ENCODE data around the gene AMT.
"Not testable (repeated sequence)": the region's sequence is repeated elsewhere in the genome, so short reads cannot be mapped to it uniquely, and the experiment has no call there.

Gene AMT

DNA sequence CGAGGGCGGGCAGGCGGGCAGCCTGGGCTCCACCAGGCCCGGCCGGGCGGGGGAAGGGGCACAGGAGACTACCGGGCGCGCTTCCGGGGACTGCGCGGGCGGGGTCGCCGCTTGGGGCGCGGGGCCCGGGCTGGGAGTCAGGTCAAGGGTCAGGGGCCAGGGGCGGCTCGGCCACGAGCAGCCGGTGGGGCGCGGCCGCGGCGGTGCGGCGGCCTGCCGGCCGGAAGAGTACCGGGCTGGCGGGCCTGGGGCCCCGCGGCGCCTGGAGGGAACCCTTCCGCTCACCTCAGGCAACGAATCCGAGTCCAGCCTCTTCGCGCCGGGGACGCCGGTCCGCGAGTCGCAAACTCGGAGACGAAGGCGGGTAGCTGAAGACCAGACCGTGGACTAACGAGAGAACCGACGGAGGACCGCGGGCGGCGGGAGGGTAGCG is 10.7 kb downstream of the AMT start:
- Histone ChIP-seq H3K9ac (ENCODE audit: low read depth in 1 of 2, low read length in 2 of 2) (peak overlapping the region; percentile 93 to 94), H3K27me3 (ENCODE audit: control insufficient read depth in 2 of 2, insufficient read depth in 2 of 2, low read length in 2 of 2) (no peaks in the 10 kb centered on the region), H3K36me3 (ENCODE audit: control insufficient read depth in 2 of 2, insufficient read depth in 2 of 2, low read length in 2 of 2) (peaks cover 10 to 12% of the 10 kb centered on the region in 2 donors), H3K9me3 (ENCODE audit: control insufficient read depth in 2 of 2, low read length in 2 of 2) (no peaks in the 10 kb centered on the region), H3K4me3 (ENCODE audit: low read length in 2 of 2) (peak overlapping the region; percentile 86 to 88), H3K4me1 (ENCODE audit: control insufficient read depth in 2 of 2, insufficient read depth in 2 of 2, low read length in 2 of 2) (peaks cover 30 to 36% of the 10 kb centered on the region in 2 donors), H3K27ac (ENCODE audit: low read depth in 2 of 2, low read length in 2 of 2) (peak overlapping the region; percentile 97 to 98)

DNA sequence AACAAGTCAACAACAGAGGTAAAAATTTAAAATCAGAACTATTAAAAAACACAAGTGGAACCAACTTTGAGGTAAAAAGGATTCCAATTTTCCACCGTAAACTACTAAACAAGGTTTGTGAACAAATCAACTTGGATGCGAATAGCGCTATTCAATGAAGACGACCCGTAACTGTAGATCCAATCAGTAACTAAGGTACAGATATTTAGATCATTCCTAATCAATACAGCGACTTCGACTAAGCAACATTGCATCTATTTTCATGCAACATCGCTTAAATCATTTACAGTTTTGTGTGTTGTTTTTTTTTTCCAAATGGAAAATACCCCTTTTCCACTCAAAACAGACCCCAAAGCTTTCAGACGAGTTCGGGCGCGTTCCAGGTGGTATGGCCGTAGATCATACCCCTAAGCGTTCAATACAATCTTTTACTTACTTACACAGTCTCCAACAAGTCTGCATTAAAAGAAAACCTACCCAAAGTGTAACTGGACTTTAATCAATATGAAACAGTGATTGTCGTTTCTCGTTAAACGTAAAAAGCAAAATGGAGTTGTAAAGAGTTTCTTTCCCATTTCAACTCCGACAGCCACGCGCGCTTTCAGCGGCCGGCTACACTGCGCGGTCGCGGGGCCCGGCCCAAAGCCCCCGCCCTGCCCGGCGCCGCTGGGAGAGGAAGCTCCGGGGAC is 11.3 kb downstream of the AMT start:
- H3K36me3 ChIP-seq (ENCODE audit: control insufficient read depth in 2 of 2, insufficient read depth in 2 of 2, low read length in 2 of 2), result peaks cover 7 to 11% of the 10 kb centered on the region in 2 donors

DNA sequence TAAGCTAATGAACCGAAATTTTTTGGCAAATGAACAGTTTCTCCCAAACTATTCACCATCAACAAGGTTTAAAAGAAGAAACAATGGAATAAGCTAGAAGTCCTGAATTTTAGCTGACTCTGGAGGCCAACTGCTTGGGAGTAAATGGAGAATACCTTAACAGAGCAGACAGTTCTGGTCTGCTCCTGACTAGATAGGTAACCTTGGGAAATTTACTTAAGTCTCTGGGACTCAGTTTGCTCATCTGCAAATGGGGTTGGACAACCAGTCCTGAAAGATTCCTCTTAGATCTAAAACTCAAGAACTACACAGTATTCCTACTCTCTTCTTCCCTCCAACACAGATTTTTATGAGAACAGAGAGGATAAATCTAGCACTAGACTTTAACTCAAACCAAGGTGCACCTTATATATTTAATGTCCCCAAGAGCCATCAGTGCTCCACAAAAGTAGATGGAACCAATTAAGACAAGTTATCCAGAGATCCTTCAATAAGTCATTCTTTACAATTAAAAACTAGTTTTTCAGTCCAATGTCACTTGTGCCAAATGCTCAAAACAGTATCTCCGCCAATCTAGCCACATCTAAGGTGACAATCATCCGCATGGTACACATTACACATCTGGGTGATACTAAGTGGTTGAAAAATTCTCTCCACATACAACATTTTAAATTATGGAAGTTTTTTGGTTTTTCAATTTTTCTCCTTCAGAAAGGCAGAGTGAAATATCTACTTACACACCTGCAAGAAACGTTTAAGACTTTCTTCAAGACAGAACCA is 12.0 kb downstream of the AMT start:
- peak overlapping the region; percentile 86 to 88 for H3K4me3 ChIP-seq (ENCODE audit: low read length in 2 of 2)
- peak overlapping the region; percentile 97 to 98 for H3K27ac ChIP-seq (ENCODE audit: low read depth in 2 of 2, low read length in 2 of 2)
- peak overlapping the region; percentile 93 to 94 for H3K9ac ChIP-seq (ENCODE audit: low read depth in 1 of 2, low read length in 2 of 2)
- H3K27me3 ChIP-seq (ENCODE audit: control insufficient read depth in 2 of 2, insufficient read depth in 2 of 2, low read length in 2 of 2), result no peaks in the 10 kb centered on the region
- peaks cover 30 to 31% of the 10 kb centered on the region in 2 donors for H3K4me1 ChIP-seq (ENCODE audit: control insufficient read depth in 2 of 2, insufficient read depth in 2 of 2, low read length in 2 of 2)
- no peaks in the 10 kb centered on the region for H3K9me3 ChIP-seq (ENCODE audit: control insufficient read depth in 2 of 2, low read length in 2 of 2)
- H3K36me3 ChIP-seq (ENCODE audit: control insufficient read depth in 2 of 2, insufficient read depth in 2 of 2, low read length in 2 of 2), result peaks cover 4 to 5% of the 10 kb centered on the region in 2 donors

More for the DNA sequence above, 11.3 kb downstream of the AMT start:
- H3K9ac ChIP-seq (ENCODE audit: low read depth in 1 of 2, low read length in 2 of 2), result peak overlapping the region; percentile 93 to 94
- H3K27ac ChIP-seq (ENCODE audit: low read depth in 2 of 2, low read length in 2 of 2), result peak overlapping the region; percentile 97 to 98
- H3K4me1 ChIP-seq (ENCODE audit: control insufficient read depth in 2 of 2, insufficient read depth in 2 of 2, low read length in 2 of 2), result peaks cover 32 to 36% of the 10 kb centered on the region in 2 donors
- H3K9me3 ChIP-seq (ENCODE audit: control insufficient read depth in 2 of 2, low read length in 2 of 2), result no peaks in the 10 kb centered on the region
- peak overlapping the region; percentile 86 to 88 for H3K4me3 ChIP-seq (ENCODE audit: low read length in 2 of 2)
- no peaks in the 10 kb centered on the region for H3K27me3 ChIP-seq (ENCODE audit: control insufficient read depth in 2 of 2, insufficient read depth in 2 of 2, low read length in 2 of 2)

DNA sequence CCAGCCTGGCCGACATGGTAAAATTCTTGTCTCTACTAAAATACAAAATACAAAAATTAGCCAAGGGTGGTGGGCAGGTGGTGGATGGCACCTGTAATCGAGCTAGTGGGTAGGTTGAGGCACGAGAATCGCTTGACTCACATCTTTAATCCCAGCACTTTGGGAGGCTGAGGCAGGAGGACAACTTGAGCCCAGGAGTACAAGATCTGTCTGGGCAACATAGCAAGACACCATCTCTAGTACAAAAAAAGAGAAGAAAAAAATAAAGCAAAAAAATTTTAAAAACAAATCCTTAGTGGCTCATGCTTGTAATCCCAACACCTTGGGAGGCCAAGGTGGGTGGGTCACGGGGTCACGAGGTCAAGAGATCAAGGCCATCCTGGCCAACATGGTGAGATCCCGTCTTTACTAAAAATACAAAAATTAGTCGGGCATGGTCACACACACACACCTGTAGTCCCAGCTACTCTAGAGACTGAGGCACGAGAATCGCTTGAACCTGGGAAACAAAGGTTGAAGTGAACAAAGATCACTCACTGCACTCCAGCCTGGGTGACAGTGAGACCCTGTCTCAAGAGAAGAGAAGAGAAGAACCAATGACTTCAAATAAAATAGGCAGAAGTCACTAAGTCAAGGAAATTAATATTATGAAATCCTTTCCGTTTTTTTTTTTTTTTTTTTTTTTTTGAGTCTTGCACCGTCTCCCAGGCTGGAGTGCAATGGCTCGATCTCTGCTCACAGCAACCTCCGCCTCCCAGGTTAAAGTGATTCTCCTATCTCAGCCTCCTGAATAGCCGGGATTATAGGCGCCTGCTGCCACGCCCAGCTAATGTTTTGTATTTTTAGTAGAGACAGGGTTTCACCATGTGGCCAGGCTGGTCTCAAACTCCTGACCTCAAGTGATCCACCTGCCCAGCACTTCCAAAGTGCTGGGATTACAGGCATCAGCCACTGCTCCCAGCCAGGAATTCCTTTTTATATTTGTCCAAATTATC is 15.4 kb downstream of the AMT start:
- no peak overlapping the region for H3K9ac ChIP-seq (ENCODE audit: low read depth in 1 of 2, low read length in 2 of 2)
- no peaks in the 10 kb centered on the region for H3K27me3 ChIP-seq (ENCODE audit: control insufficient read depth in 2 of 2, insufficient read depth in 2 of 2, low read length in 2 of 2)
- no peak overlapping the region for H3K27ac ChIP-seq (ENCODE audit: low read depth in 2 of 2, low read length in 2 of 2)
- peaks cover 0 to 11% of the 10 kb centered on the region in 2 donors for H3K36me3 ChIP-seq (ENCODE audit: control insufficient read depth in 2 of 2, insufficient read depth in 2 of 2, low read length in 2 of 2)
- no peak overlapping the region for H3K4me3 ChIP-seq (ENCODE audit: low read length in 2 of 2)
- peaks cover 17 to 20% of the 10 kb centered on the region in 2 donors for H3K4me1 ChIP-seq (ENCODE audit: control insufficient read depth in 2 of 2, insufficient read depth in 2 of 2, low read length in 2 of 2)
- H3K9me3 ChIP-seq (ENCODE audit: control insufficient read depth in 2 of 2, low read length in 2 of 2), result no peaks in the 10 kb centered on the region

DNA sequence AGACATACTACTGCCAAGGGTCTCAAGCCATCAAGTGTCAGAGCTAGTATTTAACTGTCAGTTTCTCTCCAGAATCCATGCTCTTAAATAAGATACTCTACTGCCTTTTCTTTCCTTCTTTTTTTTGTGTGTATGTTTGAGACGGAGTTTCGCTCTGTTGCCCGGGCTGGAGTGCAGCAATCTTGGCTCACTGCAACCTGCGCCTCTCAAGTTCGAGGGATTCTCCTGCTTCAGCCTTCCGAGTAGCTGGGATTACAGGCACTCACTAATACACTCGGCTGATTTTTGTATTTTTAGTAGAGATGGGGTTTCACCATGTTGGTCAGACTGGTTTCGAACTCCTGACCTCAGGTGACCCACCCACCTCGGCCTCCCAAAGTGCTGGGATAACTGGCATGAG is 16.7 kb downstream of the AMT start:
- H3K4me3 ChIP-seq (ENCODE audit: low read length in 2 of 2); H3K9ac ChIP-seq (ENCODE audit: low read depth in 1 of 2, low read length in 2 of 2); H3K27ac ChIP-seq (ENCODE audit: low read depth in 2 of 2, low read length in 2 of 2); H3K9me3 ChIP-seq (ENCODE audit: control insufficient read depth in 2 of 2, low read length in 2 of 2); H3K27me3 ChIP-seq (ENCODE audit: control insufficient read depth in 2 of 2, insufficient read depth in 2 of 2, low read length in 2 of 2): not testable (repeated sequence)
- peaks cover 0 to 11% of the 10 kb centered on the region in 2 donors for H3K36me3 ChIP-seq (ENCODE audit: control insufficient read depth in 2 of 2, insufficient read depth in 2 of 2, low read length in 2 of 2)
- peaks cover 17 to 22% of the 10 kb centered on the region in 2 donors for H3K4me1 ChIP-seq (ENCODE audit: control insufficient read depth in 2 of 2, insufficient read depth in 2 of 2, low read length in 2 of 2)

DNA sequence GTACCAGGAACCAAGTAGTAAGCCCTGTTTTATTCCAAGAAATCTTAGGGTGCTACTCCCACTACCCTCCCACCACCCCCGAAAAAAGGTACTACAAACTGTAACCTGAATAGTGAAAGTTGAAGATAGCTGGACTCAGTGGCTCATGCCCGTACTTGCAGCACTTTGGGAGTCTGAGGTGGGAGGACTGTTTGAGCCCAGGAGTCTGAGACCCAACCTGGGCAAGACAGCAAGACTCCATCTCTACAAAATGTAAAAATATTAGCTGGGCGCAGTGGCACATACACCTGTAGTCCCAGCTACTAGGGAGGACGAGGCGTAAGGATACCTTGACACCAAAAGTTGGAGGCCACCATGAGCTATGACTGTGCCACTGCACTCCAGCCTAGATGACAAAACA is 18.4 kb downstream of the AMT start:
- Histone ChIP-seq H3K4me1 (ENCODE audit: control insufficient read depth in 2 of 2, insufficient read depth in 2 of 2, low read length in 2 of 2) (peaks cover 8 to 17% of the 10 kb centered on the region in 2 donors), H3K27me3 (ENCODE audit: control insufficient read depth in 2 of 2, insufficient read depth in 2 of 2, low read length in 2 of 2) (no peaks in the 10 kb centered on the region)

DNA sequence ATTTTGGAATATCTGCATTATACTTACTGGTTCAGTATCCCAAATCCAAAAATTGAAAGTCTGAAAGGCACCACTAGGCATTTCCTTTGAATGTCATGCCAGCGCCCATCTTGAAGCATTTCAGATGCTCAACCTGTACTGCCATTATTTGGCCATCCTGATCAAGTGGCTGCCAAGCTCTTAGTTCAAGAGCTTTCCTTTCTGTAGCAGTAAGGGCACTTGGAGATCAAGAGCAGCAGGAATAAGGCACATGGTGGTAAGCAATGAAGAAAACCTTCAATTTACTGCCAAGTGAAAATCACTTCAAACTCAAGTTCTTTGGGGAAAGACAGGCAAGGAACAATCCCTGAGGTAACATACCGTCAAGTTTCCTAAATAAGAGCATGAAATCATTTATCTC is 20.5 kb downstream of the AMT start:
- H3K9me3 ChIP-seq (ENCODE audit: control insufficient read depth in 2 of 2, low read length in 2 of 2), result no peaks in the 10 kb centered on the region
- peaks cover 0 to 18% of the 10 kb centered on the region in 2 donors for H3K36me3 ChIP-seq (ENCODE audit: control insufficient read depth in 2 of 2, insufficient read depth in 2 of 2, low read length in 2 of 2)
- H3K27me3 ChIP-seq (ENCODE audit: control insufficient read depth in 2 of 2, insufficient read depth in 2 of 2, low read length in 2 of 2), result no peaks in the 10 kb centered on the region
- H3K9ac ChIP-seq (ENCODE audit: low read depth in 1 of 2, low read length in 2 of 2), result no peak overlapping the region
- H3K4me1 ChIP-seq (ENCODE audit: control insufficient read depth in 2 of 2, insufficient read depth in 2 of 2, low read length in 2 of 2), result peaks cover 3 to 16% of the 10 kb centered on the region in 2 donors
- H3K27ac ChIP-seq (ENCODE audit: low read depth in 2 of 2, low read length in 2 of 2), result no peak overlapping the region
- no peak overlapping the region for H3K4me3 ChIP-seq (ENCODE audit: low read length in 2 of 2)

More for the DNA sequence above, 18.4 kb downstream of the AMT start:
- Histone ChIP-seq H3K4me3 (ENCODE audit: low read length in 2 of 2) (no peak overlapping the region), H3K36me3 (ENCODE audit: control insufficient read depth in 2 of 2, insufficient read depth in 2 of 2, low read length in 2 of 2) (peaks cover 0 to 11% of the 10 kb centered on the region in 2 donors), H3K9ac (ENCODE audit: low read depth in 1 of 2, low read length in 2 of 2) (no peak overlapping the region), H3K9me3 (ENCODE audit: control insufficient read depth in 2 of 2, low read length in 2 of 2) (no peaks in the 10 kb centered on the region), H3K27ac (ENCODE audit: low read depth in 2 of 2, low read length in 2 of 2) (no peak overlapping the region)

DNA sequence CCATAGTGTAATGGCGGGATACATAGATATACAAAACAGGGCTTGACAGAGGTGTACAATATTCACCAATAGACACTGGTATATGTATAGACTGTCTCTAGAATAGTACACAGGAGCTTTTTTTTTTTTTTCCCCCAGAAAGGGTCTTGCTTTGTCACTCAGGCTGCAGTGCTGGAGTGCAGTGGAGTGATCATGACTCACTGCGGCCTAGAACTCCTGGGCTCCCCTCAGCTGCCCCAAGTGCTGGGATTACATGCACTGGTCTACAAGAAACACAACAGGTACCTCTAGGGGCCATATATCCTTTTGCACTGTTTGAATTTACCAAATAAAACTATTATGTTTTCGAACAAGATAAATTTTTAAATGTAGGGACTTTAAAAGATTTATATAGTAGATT is 22.8 kb downstream of the AMT start:
- H3K4me3 ChIP-seq (ENCODE audit: low read length in 2 of 2), result no peak overlapping the region
- H3K9me3 ChIP-seq (ENCODE audit: control insufficient read depth in 2 of 2, low read length in 2 of 2), result no peaks in the 10 kb centered on the region
- no peaks in the 10 kb centered on the region for H3K27me3 ChIP-seq (ENCODE audit: control insufficient read depth in 2 of 2, insufficient read depth in 2 of 2, low read length in 2 of 2)
- peaks cover 6 to 26% of the 10 kb centered on the region in 2 donors for H3K36me3 ChIP-seq (ENCODE audit: control insufficient read depth in 2 of 2, insufficient read depth in 2 of 2, low read length in 2 of 2)
- peaks cover 0 to 16% of the 10 kb centered on the region in 2 donors for H3K4me1 ChIP-seq (ENCODE audit: control insufficient read depth in 2 of 2, insufficient read depth in 2 of 2, low read length in 2 of 2)
- H3K9ac ChIP-seq (ENCODE audit: low read depth in 1 of 2, low read length in 2 of 2), result no peak overlapping the region
- no peak overlapping the region for H3K27ac ChIP-seq (ENCODE audit: low read depth in 2 of 2, low read length in 2 of 2)

DNA sequence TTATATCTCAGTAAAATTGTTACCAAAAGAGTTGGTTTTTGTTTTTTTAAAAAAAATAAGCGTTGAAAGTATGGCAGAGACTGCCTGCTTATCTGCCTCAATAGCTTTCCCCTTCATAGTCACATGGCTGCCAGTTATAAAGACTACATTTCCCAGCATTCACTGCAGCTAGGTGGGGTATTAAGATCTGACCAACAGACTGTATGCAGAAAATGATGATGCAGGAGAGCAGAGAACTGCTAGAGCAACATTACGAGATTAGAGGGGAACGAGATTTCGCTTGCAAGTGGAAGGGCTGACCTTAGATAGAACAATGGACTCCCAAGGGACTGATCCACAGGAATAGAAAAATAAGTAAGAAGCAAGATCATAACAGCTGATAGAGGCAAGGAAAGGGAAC is 24.8 kb downstream of the AMT start:
- Histone ChIP-seq H3K9ac (ENCODE audit: low read depth in 1 of 2, low read length in 2 of 2) (no peak overlapping the region), H3K4me3 (ENCODE audit: low read length in 2 of 2) (no peak overlapping the region), H3K27ac (ENCODE audit: low read depth in 2 of 2, low read length in 2 of 2) (no peak overlapping the region)

More for the DNA sequence above, 24.8 kb downstream of the AMT start:
- Histone ChIP-seq H3K36me3 (ENCODE audit: control insufficient read depth in 2 of 2, insufficient read depth in 2 of 2, low read length in 2 of 2) (peaks cover 8 to 17% of the 10 kb centered on the region in 2 donors), H3K9me3 (ENCODE audit: control insufficient read depth in 2 of 2, low read length in 2 of 2) (no peaks in the 10 kb centered on the region), H3K4me1 (ENCODE audit: control insufficient read depth in 2 of 2, insufficient read depth in 2 of 2, low read length in 2 of 2) (peaks cover 0 to 13% of the 10 kb centered on the region in 2 donors), H3K27me3 (ENCODE audit: control insufficient read depth in 2 of 2, insufficient read depth in 2 of 2, low read length in 2 of 2) (no peaks in the 10 kb centered on the region)
